COLO668 (cell line): ENCODE measurements around the gene PKP3.
"Not testable (repeated sequence)": the region's sequence is repeated elsewhere in the genome, so short reads cannot be mapped to it uniquely, and the experiment has no call there.

ENCODE experiments used
- DNase-seq: peaks from one replicate; lab custom pipeline; 2025; ENCODE audit not compliant: unreplicated experiment; lab: John Stamatoyannopoulos, UW

Gene PKP3

DNA sequence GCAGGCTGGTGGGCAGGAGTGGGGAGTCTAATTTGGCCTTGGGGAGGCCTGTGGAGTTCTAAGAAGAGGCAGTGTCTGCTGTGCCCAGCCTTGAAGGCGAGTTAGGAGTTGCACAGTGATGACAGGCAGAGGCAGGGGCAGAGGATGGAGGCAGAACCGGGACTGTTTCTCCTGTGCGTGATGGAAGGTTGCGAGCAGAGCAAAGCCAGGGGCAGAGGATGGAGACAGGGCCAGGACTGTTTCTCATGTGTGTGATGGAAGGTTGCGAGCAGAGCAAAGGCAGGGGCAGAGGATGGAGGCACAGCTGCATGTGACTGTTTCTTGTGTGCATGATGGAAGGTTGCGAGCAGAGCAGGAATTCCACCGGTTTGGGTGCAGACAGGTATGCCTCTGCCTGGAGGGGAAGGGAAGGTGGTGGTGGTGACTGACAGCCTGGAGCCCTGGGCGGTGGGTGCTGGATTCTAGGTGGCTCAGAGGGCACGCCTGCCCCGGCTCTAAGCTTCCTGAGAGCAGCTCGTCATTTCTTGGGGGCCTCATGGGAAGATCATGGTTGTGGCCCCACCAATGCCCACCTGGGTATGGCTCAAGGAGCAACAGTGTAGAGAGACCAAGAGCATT, 16.0 kb upstream of the PKP3 start:
- no peak for DNase-seq

DNA sequence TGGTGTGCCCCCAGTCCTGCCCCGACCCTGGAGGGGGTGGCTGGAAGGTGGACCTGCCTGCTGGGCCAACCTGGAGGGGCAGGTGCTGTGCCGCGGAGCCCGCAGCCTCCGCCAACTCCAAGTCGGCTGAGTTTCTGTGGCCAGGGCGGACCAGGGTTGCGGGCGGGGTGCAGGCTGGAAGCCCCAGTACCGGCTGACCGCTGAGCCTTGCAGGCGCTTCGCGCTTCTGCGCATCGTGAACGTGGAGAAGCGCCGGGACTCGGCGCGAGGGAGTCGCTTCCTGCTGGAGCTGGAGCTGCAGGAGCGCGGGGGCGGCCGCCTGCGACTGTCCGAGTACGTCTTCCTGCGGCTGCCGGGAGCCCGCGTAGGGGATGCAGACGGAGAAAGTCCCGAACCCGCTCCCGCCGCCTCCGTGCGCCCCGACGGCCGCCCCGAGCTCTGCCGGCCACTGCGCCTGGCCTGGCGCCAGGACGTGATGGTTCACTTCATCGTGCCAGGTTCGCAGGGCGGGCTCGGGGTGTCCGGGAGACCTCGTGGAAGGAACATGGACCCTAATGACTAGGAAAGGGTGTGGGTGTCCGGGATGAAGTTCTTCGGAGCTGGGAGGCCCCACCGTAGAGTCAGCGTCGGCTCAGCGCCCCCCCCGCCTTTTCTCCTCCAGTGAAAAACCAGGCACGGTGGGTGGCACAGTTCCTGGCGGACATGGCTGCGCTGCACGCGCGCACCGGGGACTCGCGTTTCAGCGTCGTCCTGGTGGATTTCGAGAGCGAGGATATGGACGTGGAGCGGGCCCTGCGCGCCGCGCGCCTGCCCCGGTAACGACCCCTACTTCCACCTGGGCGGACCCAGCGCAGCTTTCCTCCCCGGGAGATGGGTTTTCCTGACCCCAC, 14.6 kb upstream of the PKP3 start:
- no peak for DNase-seq

DNA sequence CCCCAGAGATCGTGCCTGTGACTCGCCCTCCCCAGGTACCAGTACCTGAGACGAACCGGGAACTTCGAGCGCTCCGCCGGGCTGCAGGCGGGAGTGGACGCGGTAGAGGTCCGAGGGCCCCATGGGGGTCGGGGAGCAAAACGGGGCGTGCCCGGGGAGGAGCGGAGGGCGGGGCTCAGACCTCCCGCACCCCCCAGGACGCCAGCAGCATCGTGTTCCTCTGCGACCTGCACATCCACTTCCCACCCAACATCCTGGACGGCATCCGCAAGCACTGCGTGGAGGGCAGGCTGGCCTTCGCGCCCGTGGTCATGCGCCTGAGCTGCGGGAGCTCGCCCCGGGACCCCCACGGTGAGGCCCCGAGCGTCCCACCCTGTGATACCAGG, 13.9 kb upstream of the PKP3 start:
- DNase-seq: no peak

DNA sequence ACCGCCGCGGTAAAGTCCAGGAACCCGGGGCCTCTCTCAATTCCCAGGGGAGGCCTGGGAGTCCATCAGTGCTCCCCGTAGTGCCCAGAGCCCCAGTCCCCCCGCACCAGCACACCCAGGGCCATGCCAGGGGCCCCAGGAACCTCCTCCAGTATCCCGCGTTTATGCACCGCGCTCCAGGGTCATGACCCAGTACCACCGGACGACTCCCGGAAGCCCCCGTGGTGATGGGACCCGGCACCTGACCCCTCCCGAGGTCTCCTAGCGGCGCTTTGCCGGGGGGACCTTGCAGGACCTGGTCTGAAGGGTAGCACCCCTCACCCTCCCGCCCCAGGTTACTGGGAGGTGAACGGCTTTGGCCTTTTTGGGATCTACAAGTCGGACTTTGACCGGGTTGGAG, 13.5 kb upstream of the PKP3 start:
- DNase-seq: no peak

DNA sequence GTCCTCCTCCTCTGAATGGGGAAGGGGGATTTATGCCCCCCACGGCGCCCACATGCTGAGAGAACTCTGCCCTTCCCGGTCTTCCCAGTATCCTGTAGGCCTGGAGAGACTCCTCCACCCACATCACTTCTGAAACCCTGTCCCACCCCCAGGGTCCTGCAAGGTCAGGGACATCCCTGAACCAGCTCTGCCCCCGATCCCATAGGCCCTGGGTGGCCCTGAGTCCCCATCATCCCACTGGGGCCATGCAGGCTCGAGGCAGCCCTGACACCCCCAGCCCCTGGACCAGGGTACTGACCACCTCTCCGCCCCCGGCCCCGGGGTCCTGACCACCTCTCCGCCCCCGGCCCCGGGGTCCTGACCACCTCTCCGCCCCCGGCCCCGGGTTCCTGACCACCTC, 13.0 kb upstream of the PKP3 start:
- no peak for DNase-seq

DNA sequence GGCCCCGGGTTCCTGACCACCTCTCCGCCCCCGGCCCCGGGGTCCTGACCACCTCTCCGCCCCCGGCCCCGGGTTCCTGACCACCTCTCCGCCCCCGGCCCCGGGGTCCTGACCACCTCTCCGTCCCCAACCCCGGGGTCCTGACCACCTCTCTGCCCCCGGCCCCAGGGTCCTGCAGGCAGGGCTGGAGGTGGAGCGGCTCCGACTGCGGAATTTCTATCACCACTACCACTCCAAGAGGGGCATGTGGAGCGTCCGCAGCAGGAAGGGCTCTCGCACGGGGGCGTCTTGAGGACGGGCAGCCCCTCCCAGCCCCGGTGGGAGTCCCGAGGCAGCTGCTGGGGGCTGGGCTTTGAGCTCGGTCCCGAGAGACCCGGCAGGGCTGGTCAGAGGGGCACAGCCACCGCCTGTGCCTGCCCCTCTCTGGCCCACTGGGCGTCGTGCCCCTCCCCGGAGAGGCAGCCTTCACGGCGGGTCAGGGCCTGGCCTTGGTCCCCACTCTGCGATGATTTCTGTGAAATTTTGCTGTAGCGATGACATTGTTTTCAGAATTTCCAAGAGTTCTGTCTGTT, 12.4 kb upstream of the PKP3 start:
- no peak for DNase-seq

DNA sequence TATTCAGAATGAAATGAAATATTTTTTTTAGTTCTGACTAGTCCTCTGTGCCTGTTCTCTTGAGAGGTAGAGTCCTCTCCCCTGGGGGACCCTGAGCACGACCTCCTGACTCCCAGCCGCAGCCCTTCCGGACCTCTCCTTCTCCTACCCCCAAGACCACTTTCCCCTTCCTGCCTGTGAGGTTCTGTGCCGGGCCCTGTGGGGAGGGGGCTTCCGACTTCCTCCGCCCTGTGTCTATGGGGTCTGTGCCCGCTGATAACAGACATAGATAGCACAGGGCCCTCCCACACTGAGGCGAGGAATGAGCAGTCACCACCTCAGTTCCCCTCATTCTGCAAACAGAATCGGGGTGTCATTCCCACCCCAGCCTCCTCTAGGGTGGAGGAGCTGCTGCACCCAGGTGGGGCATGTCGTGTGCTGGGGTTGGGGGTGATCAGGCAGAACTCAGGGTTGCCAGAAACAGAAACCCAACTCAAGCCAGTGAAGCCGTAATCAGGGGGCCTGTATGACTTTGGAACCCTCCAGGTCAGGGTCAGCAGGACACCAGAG, 11.9 kb upstream of the PKP3 start:
- no peak for DNase-seq

DNA sequence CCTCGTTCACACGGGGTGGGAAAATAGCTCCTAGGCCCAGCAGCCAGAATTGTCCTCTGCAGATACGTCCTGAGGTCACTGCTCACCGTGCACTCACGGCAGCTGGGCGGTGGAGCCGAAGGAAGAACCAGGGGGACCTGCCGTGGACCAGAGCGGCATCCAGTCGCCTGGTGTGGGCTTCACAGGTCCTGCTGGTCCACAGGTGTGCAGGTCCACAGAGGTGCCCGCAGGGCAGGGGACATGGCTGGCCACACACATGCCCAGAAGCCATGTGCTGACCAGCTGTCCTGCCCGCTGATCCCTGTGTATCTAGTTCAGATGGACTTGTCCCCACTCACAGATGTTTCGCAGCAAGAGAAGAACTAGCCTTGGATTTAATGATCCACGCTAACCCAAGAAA, 10.6 kb upstream of the PKP3 start:
- no peak for DNase-seq

DNA sequence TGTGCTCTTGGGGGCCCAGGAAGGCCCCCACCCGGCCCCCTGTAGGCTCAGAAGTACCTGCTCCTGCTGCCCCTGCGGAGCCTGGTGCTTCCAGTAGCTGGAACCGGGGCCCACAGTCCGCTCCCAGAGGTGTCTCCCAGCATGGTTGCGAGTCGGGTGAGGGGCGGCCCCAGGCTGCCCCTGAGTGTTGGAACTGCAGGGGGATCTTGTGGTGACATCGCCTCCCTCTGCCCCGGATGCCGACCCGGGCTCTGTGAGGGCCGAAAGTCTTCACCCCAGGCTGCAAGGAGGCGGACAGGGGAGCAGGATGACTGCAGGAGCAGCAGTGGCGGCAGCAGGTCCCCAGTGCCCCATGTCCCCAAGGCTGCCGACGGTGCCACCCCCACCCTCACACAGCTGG, 9.5 kb upstream of the PKP3 start:
- no peak for DNase-seq

DNA sequence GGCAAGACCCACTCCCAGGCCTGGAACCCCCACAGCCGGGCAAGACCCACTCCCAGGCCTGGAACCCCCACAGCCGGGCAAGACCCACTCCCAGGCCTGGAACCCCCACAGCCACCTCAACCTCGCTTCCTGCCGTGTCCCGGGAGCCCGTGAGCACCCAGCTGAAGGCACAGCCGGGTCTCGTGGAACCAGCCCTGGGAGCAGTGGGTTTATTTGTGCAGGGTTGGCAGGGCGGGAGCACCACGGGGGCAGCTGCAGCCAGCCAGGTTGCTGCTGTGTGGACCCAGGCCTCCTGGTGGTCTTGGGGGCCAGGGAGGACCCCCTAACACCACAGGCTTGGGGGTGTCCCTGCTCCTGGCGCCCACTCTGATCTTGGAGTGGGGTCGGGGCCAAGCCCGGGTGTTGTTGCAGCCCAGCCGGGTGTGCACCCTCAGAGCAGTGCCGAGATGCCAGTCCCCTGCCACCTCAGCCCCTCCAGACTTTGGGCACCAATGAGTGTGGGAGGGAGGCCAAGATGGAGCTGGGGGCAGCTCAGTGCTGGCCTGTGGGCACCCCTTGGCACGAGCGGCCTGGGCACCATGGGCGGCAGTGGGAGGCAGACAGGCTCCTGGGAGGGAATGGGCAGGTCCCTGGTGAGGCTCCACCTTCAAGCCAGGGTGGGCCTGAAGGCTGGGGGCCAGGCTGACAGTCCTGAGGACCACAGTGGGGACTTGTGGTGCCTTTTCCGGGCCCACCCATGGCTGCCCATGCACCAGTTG, 8.2 kb upstream of the PKP3 start:
- no peak for DNase-seq

DNA sequence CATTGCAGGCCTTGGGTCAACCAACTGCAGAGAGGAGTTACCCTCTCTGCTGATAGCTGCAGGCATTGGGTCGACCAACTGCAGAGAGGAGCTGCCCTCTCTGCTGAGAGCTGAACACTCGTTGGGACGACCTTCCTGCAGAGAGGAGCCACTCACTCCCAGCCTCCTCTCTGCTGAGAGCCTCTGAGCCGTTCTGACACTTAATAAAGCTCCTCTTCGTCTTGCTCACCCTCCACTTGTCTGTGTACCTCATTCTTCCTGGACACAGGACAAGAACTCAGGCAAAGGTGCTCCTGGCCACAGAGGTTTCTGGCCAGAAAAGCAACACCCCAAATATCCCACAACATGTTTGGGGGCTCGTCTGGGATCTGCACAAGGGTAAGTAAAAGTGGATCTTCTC, 7.5 kb upstream of the PKP3 start:
- DNase-seq: no peak

DNA sequence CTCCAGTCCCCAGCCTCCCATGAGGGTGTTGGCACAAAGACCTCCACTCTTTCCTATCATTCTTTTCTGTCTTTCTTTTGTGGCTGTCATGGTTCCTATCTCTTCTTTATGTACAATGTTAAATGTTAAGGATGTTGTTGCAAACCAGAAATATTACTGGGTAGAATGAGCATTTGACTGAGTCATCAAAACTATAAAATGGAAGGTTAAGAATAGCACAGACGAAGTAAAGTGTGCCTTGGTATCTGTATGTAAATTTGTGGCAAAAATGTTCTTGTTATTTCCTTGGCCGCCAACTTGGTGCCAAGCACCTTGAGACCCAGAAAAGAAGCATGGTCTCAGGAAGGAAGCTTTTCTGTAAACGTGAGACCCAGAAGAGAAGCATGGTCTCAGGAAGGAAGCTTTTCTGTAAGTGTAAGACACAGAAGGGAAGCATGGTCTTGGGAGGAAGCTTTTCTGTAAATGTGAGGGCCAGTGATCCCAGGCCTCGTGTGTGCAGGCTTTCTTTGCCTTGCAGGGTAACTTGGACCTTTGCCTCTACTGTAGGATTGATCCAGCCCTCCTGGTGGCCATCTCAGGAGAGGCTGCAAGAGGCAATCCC, 6.7 kb upstream of the PKP3 start:
- DNase-seq: no peak

DNA sequence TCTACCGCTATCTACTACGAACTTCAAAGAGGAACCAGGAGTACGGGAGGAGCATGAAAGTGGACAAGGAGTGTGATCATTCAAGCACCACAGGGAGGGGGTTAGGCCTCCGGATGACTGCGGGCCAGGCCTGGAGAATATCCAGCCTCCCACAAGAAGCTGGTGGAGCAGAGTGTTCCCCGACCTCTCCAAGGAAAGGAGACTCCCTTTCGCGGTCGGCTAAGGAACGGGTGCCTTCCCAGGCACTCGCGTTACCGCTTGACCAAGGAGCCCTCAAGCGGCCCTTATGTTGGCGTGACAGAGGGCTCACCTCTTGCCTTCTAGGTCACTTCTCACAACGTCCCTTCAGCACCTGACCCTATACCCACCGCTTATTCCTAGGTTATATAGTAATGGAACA, 4.6 kb upstream of the PKP3 start:
- DNase-seq: not testable (repeated sequence)

DNA sequence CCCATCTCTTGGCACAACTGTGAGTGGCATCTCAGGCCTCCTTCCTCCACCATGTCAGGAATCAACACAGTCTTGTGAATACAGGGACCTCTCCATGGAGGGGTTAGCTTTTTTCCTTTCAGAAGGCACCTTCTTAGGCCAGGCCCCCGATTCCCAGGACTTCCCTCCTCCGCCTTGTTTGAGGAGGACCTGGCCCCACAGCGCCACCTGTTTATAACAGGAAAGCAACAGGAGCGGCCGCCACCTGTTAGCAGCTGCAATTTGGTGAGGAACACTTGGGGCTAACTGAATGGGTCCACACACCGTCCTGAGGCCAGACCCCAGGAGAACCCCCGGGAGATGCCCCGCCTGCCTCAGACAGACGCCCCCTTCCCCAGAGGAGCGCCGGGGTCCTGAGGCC, 3.8 kb upstream of the PKP3 start:
- DNase-seq: peak; percentile 34

DNA sequence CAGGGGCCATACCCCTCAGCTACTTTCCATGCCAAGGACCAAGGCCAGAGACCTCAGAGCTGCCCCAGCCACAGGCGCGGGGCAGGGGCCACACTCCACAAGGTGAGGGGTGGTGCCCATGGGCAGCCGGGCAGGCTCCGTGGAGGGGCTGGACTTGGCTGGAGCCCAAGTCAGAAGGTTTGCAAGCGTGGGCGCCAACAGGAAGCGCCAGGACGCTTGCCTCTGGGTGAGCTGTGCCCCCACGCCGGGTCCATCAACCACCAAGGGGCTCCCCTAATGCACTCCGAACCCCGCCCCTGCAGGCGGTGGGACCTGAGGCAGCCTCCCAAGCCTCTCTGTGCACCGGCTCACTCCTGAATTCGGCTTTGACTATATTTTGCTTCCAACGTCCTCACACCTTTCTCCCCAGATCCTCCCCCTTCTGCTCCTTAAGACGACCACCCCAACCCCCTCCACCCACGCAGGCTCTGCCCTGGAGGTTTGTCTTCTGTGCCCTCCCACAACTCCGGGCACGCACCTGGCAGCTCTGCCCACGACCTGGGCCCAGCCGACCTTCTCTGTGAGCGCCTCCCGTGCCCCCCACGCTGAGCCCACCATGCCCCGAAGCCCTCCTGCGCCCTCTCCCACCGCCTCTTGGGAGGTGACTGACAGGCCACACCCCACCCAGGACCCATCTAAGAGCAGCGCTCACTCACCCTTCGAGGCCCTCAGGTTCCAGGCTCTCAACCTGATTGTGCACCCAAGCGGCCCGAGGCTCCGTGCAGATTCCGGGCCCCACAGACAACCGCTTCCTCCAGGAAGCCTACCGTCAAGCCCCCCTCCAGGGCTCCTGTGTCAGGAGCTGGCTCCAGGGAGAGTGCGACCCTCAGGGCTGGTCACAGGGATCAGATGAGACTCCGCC, 2.6 kb upstream of the PKP3 start:
- peak; percentile 3 for DNase-seq

DNA sequence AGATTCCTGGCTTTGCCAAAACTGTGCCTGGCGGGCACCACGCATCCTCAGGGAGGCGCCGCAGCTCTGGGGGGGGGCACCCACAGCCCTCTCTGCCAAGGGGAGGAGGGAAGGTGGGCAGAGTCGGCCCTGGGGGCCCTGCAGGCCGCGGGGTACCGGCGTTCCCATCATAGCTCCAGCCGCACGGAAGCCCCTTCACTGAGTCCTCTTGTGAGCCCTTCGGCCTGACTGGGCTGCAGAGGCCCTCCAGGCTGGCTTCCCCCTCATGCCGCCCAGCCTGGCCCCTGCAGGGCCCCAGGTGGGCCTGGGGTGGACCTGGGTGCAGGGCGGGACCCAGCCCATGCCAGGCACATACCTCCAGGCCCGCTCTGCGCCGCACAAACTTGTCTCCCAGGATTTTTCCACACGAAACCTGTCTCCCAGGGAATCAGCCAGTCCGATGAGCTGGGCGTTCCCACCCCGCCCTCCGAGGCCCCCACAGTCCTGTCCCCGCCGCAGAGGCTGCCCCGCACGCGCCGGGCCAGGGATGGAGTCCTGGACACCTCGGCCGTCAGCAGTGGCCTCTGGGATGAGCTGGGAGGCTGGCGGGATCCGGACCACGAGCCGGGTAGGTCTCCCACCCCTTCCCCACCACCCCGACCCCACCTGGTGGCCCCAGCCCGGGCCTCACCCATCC, 1.8 kb upstream of the PKP3 start:
- no peak for DNase-seq

DNA sequence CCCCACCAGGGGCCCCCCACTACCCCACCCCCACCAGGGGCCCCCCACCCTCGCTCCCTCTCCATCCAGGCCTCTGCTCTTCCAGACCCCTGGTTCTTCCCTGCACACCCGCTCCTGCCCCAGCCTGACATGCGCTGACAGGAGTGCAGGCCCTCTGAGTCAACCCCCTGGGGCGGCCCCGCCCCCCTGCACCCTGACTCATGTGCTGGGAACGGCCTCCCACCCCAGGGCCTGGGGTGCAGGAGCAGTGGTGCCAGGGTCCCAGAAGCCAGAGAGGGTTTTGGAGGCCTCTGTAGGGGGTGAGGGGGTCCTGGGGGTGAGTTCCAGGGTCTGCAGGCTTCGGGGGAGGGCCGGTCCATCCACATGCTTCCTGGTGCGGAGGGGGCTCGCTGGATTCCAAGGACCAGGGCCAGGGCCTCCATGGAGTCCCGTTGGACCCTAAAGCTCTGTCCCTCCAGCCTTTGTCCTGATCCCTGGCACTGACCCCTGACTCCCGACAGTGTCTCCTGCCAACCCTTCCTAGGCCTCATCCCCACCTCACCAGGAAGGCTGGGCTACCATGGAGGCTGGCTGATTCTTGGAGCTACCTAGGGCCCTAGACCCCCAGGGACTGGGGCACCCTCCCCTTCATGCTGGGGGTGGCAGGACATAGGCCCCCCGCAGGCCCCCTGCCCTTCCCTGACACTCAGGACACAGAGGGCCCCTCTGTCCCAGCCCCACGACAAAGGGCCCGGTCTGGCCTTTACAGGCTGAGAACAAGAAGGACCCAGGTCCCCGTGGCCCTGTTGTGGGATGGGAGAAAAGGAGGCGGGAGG, 583 bp upstream of the PKP3 start:
- peak; percentile 13 for DNase-seq

DNA sequence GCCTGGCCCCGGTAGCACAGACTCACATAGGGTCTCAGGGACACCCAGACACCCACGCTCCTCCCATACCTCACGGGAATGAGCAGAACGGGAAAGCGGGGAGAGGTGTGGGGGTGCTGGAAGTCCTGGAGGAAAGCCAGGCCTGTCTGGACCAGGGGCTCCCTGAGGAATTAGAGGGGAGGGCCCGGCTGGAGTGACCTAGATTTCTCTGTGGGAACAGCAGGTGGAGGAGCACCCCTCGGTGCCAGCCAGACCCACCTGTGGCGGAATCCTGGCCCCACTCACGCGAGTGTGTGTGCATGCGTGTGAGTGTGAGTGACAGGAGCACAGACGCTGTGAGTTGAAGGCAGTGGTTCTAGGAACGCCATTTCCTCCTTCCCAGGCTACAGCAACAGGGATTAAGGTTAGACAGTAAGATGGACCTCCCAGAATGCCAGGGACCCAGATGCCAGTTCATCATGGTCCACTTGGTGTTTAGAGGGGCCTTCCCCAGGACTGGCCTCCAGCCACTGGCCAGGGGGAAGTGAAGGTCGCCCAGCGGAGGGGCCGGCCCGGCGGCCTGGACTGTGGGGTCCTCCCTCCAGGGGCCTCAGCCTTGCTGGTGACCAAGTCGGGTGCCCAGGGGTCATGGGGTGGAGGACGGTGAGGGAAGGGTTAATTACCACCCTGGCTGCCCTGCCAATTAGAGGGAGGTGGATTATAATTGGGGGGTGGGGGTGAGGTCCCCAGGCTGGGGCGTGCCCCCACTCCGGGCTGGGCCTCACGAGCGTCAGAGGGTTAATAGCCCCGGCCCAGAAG, 1.0 kb downstream of the PKP3 start:
- no peak for DNase-seq
